Measurements from ENCODE around the gene FABP6. TPM values are rescaled to one million over a fixed set of nuclear protein-coding genes. Genes with fewer than 3 reads are reported as not detected.

FABP6 gene
- total RNA-seq, 1 donor from 2014 or later, result 4.5 TPM

- FAIRE-seq (no peak), DNase-seq (ENCODE audit: low spot score in 2 of 2) (no peak)
Observed at GRCh38 chr5:160285316-160285715, 56.0 kb downstream of the FABP6 start.

DNA sequence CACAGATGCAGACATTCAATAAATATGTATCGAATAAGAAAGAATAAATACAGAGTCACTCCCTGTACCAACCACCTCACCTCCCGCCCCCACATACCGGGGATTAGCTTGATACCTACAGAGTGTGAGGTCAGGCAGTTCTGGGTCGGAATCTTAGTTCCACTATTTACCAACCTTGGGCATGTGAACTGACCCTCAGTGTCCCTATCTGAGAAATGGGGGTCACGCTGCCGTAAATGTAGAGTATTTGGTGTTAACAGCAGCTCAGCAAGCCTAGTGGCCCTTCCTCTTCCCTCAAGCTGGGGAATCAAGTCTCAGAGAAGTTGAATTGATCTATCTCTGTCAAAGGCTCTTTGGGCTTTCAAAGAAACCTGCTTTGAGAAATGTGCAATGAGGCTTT lies 57.6 kb downstream of the FABP6 start:
- DNase-seq (ENCODE audit: low spot score in 2 of 2) (no peak), FAIRE-seq (no peak)

DNA sequence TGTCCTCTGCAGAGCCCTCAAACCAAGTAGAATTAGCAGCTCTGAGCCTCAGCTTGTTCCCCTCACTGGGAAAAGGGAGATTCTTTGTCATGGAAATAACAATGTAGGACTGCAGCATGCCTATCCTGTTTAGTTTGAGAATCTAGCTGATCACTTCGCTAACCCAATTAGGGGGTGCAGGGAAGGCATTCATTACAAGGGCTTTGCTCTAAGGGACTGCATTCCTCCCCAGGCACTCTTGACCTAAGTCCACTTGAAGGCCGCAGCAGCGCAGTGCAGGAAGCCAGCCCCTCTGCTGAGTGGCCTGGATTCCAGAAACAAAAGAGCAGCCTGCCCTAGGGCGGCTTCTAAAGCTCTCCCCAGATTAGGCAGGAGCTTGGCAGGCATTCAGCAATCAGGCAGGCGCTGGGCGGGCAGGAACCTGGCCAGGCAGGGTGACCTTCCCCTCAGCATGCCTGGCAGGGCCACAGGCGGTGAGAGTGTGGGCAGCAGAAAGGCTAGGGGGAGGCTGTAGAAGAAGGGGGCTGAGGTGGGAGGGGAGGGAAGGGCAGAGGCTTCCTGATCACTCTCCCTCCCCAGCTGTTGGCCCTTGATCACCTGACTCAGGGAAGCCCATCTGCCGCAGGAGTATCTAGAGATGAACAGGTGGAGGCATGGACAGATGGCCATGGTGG lies 58.2 kb downstream of the FABP6 start:
- DNase-seq (ENCODE audit: low spot score in 2 of 2) (no peak), FAIRE-seq (no peak)

Other genes starting within 250 kb of the FABP6 start
- 48.1 TPM for gene TTC1, start 220.4 kb upstream of the FABP6 start, total RNA-seq
- 47.3 TPM for gene PWWP2A, start 110.1 kb upstream of the FABP6 start, total RNA-seq
- 0.82 TPM for gene CCNJL, start 83.1 kb downstream of the FABP6 start, total RNA-seq
- 2.0 TPM for gene C1QTNF2, start 141.1 kb downstream of the FABP6 start, total RNA-seq
- 33.8 TPM for gene FAM200C, start 170.5 kb downstream of the FABP6 start, total RNA-seq
- gene SLU7, start 189.6 kb downstream of the FABP6 start, total RNA-seq, result 56.3 TPM
- 12.6 TPM for gene PTTG1, start 192.3 kb downstream of the FABP6 start, total RNA-seq

All from frontal cortex (tissue), 4 donors.